ENCODE results near the gene PLA2G4E. TPM values are rescaled to one million over a fixed set of nuclear protein-coding genes. Genes with fewer than 3 reads are reported as not detected.
A peak's percentile ranks its signal among the peaks of the same experiment; 100 is the strongest.

PLA2G4E gene
- total and polyA plus RNA-seq, 9 of the 15 experiments (the other 6 are each of a cell fraction or from before 2014, with no cell fraction given) = 0.03 TPM; not detected in 8

- no peak for TF ChIP-seq ZBTB2 (IDR thresholded peaks at IDR 0.05)
- peak; percentile 72 for TF ChIP-seq ADNP (tag; IDR thresholded peaks at IDR 0.05)
- TF ChIP-seq CBFA2T2 (conservative IDR thresholded peaks at IDR 0.05) = peak; percentile 67
- no peak for TF ChIP-seq ZNF41 (CRISPR knock-in tag; conservative IDR thresholded peaks at IDR 0.05)
- no peak for TF ChIP-seq ZEB2 (IDR thresholded peaks at IDR 0.05)
- no peak for TF ChIP-seq ATF7 (IDR thresholded peaks at IDR 0.05)
- TF ChIP-seq NCOR1 (IDR thresholded peaks at IDR 0.05) = 0 out of 2 replicates have a peak, but pooled peaks have one; percentile 20
- peak; percentile 30; the same call in 1 of the 2 replicates for TF ChIP-seq ZKSCAN1 (IDR thresholded peaks at IDR 0.05; ENCODE audit: low read depth, low read length)
- peak; percentile 51 for TF ChIP-seq RBM25 (IDR thresholded peaks at IDR 0.05; ENCODE audit: low read depth, low read length, severe bottlenecking)
- TF ChIP-seq DPF2 (IDR thresholded peaks at IDR 0.05) = peak; percentile 60; the same call in 1 of the 2 replicates
- TF ChIP-seq RBM39 (optimal IDR thresholded peaks at IDR 0.05; ENCODE audit: low read depth, low read length) = no peak
- peak; percentile 80 for TF ChIP-seq TEAD2 (tag; IDR thresholded peaks at IDR 0.05)
- no peak for TF ChIP-seq PHB2 (IDR thresholded peaks at IDR 0.05; ENCODE audit: low read depth)
- peak; percentile 66 for TF ChIP-seq TAL1 (IDR thresholded peaks at IDR 0.05)
- TF ChIP-seq GTF2E2 (tag; IDR thresholded peaks at IDR 0.05) = no peak
- TF ChIP-seq BCOR (IDR thresholded peaks at IDR 0.05) = peak; percentile 62; the same call in 1 of the 2 replicates
- no peak for TF ChIP-seq RREB1 (CRISPR knock-in tag; IDR thresholded peaks at IDR 0.05)
- TF ChIP-seq PKNOX1 (IDR thresholded peaks at IDR 0.05) = peak; percentile 28; the same call in 1 of the 2 replicates
- 0 out of 2 replicates have a peak, but pooled peaks have one; percentile 12 for TF ChIP-seq VEZF1 (CRISPR knock-in tag; IDR thresholded peaks at IDR 0.05)
- 0 out of 2 replicates have a peak, but pooled peaks have one; percentile 31 for TF ChIP-seq SMAD4 (CRISPR knock-in tag; conservative IDR thresholded peaks at IDR 0.05)
Observed at GRCh38 chr15:41979493-41980266, 41.2 kb downstream of the PLA2G4E start (continued).
